ENCODE results near the gene ZBTB16.

Gene ZBTB16

GRCh38 chr11:114270531-114271270 lies 211.2 kb downstream of the ZBTB16 start:
- no peak for DNase-seq

- no peak for DNase-seq
Observed at GRCh38 chr11:114271316-114271715, 211.8 kb downstream of the ZBTB16 start.

- no peak for DNase-seq
Observed at GRCh38 chr11:114272311-114272710, 212.8 kb downstream of the ZBTB16 start.

DNA sequence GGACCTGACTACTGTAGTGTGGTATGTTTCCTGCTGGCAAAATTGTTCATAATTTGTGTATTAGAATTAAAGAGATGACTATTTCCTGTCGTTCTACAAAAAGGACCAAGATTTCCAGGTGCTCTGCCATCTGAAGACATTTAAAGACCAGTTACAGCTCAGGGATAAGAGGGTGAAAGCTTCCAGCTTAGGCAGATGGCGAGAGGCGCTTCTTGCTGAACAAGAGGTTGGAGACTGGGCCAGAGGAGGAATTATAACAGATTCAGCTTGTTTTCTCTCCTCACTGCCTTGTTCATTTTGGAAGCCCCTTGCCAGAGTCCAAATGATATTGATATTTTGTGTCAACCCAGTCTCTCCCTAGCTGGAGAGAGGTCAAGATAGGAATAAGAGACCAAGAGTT lies 213.6 kb downstream of the ZBTB16 start:
- DNase-seq: no peak

- DNase-seq: no peak
Observed at GRCh38 chr11:114273890-114274635, 214.6 kb downstream of the ZBTB16 start.

- no peak for DNase-seq
Observed at GRCh38 chr11:114274637-114275036, 215.1 kb downstream of the ZBTB16 start.

DNA sequence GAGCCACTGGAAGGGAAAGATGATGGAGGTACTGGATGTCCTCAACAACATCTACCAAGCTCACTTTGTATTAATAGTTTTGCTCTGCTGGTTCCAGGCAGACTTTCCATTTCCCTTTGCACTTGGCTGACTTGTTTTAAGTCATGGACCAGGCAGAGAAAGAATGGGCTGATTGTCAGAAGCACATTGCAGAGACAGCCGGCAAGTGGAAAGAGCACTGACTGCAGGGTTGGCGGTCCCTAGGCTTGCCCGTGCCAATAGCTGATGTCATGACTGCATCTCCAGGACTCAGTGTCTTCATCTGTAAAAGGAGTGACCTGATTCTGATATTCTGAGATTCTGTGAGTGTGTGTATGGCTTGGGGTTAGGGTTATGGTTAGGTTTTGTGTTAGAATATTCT lies 215.8 kb downstream of the ZBTB16 start:
- no peak for DNase-seq

DNA sequence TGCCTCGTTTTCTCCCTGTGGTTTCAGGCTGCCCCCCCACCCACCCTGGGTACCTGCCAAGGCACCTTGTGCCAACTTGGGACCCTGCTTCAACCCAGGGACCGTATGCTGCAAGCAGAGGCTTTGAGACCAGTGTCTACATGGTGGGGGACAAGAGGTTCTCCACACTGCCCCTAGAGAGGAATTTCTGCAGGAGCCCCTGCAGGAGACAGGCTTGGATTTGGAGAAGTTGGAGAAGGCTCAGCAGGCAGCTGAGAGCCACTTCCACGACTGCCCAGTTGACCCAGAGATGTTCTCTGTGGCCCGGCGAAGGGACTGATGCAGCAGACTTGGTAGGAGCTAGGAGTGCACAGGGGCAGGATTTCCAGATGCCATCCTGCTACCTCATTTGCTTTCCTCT lies 216.6 kb downstream of the ZBTB16 start:
- no peak for DNase-seq

DNA sequence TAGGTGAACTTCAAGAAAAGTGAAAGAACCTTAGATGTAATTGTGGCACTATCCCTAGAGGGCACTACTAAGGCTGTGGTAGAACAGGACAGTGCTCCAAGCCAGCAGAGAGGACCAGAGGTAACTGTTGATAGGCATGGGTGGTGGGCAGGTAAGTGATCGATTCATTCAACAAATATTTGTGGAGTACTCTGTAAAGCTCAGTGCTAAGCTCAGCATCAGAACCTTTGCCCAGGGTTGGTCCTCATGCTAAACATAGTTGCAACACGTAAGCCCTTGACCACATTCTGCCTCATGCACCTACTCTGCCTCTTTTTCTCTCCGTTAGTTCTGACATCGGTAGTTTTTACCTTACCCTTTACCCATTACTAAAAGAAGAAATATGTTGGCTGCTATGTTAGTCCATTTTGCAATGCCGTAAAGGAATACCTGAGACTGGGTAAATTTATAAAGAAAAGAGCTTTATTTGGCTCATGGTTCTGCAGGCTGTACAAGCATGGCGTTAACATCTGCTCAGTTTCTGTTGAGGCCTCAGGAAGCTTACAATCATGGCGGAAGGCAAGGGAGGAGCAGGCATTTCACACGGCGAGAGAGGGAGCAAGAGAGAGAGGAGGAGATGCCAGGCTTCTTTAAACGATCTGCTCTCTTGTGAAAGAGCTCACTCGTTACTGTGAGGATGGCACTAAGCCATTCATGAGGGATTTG lies 218.3 kb downstream of the ZBTB16 start:
- DNase-seq: no peak

DNA sequence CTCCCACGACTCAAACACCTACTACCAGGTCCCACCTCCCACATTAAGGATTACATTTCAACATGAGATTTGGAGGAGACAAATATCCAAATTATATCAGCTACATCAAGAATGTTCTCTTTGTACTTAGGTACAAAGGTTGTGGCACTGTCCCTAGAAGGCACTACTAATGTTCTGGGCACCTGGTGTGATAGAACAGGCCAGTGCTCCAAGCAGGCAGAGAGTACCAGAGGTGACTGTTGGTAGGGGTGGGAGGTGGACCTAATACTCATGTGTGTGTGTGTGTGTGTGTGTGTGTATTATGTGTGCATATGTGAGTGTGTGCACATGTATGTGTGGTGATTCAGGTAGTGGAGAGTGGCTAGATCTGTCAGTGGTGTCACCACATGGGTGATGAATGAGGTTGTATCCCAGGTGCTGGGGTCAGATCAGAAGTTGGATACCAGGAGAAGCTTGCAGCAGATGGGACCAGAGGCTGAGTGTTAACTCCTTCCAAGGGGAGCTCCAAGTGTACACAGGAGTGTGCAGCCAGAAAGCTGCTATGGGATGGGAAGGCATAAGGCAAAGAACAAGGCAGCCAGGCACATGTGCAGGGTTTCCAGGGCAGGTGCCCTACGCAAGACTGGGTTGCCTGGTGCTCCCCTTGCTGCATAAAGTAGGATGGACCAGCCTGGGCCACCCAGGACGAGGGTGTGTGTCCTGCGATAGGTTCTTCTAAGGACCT lies 219.0 kb downstream of the ZBTB16 start:
- no peak for DNase-seq

DNA sequence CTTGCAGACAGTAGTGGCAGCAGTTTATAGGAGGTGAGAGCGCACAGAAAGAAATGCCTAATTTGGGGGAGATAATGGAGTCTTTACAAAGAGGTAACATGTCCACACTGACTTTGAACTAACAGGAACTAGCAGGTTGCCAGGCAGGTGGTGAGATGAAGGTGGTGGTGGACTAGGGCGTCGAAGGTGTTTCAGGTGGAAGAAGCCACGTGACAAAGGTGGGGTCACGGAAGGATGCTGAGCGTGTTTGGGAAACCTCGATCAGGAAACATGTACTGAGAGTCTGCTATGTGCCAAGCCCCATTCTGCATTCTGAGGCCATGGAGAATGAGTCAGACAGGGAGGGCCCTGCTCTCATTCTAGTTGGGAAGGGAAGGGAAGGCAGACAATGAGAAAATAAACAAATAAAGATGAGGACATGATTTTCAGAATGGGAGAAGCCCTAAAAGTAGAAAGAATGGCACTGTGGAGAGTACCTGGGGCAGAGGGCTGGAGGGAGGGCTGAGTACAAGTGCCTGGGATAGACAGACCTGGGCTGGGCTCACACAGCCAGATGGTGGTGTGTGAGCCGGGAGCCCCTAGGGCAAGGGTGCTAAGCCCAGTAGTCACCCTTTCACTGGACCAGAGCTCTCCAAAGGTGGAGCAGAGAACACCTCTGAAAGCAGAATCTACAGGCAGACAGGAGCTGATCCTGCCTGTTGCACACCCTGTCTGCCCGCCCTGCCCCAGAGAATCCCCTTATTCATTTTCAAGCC lies 220.5 kb downstream of the ZBTB16 start:
- no peak for DNase-seq

DNA sequence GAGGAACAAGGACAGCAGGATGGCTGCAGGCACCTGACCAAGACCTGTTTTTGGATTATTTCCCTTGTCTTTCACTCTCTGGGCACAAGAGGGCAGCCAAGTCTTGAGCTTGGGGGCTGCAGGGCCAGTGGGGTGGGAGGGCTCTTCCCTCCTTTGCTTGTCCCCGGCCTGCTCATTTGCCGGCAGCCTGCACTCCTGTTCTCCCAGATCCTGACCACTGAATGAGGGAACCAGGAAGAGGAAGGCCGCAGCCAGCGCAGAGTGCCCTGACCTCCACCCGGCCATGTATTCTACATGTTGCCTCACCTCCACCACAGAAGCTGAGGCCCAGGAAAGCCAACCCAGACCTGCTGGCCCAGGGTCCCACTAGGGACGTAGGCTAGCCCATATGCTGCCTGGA lies 221.2 kb downstream of the ZBTB16 start:
- DNase-seq: no peak

- no peak for DNase-seq
Observed at GRCh38 chr11:114281388-114281956, 222.0 kb downstream of the ZBTB16 start.

DNA sequence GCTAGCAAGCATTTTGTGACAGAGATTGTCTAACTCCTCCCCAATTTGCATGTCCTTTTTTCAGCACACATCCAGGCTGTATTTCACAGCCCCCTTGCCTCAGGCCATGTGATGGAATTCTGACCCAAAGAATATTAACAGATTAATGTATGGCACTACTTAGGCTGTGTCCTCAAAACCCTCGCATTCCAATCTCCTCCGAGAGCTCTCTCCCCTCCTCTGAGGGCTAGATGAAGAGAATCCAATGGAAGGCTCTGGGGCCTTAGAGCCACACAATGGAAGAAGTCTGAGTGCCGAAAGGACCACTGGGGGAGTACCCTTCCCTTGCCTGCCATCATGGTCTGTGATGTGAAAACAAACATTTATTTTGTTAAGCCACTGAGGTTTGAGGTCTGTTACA lies 223.0 kb downstream of the ZBTB16 start:
- DNase-seq: no peak

DNA sequence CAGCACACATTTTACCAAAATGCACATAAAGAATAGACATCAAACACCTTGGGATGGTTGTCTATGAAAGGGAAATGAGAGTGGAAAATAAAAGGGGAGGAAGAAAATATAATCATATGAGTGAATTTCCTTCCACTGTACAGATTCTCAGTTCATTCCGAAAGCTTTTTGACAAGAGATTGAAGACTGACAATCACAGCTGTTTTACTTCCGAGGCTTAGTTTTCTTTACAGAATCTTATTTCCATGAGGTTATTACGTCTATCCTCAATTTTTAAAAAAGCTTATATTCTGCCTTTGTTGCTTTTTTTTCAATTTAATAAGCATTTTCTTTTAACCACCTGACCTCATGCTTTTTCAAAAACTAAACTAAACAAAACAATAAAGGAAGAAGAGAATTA lies 223.9 kb downstream of the ZBTB16 start:
- no peak for DNase-seq

GRCh38 chr11:114284021-114284420 lies 224.5 kb downstream of the ZBTB16 start:
- no peak for DNase-seq

GRCh38 chr11:114284914-114285313 lies 225.4 kb downstream of the ZBTB16 start:
- DNase-seq: no peak

DNA sequence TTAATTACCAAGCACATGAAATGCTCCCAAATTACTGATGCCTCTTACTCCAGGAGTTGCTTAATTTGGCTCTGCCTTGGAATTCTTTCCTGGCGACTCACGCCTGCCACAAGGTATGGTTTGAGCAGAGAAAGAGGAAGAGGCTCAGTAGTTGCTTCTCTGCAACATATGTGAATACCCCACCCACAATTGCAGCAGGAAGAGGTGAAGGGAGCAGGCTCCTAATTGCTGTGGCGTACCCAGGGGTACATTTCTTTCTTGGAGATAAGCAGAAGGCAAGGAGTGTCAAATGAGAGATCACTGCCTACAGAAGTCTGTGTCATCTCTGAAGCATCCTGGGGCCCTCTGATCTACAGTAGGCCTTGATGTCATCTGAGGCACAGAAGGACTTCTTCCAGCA lies 226.1 kb downstream of the ZBTB16 start:
- no peak for DNase-seq

GRCh38 chr11:114286229-114286628 lies 226.7 kb downstream of the ZBTB16 start:
- no peak for DNase-seq

DNA sequence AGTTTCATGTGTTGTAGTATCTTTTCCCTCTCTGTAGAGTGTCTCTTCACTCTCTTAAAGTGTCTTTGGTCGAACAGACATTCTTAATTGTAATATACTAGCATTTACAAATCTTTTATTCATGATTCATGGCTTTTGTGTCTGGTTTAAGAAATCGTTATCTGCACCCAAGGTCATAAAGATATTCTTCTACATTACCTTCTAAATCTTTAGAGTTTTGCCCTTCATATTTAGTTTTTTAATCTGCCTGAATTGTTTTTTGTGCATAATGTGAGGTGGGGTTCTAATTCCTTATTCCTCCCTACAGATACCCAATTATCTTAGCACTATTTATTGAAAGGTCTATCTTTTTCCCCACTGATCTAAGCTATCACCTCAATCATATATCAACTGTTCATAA lies 227.6 kb downstream of the ZBTB16 start:
- DNase-seq: no peak

DNA sequence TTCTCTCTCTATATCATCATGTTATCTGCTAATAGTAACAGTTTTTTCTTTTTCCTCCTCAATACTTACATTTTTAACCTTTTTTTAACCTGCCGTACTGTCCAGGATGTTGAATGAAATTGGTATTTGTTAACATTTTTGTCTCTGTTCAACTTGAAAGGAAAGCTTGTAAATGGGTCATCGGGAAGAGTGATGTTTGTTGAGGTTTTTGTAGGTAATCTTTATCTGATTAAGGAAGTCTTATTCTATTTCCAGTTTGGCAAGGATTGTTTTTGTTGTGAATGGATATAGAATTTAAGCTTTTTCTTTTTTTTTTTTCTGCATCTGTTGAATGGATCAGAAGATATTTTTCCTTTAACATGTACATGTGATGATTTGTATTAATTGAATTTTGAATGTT lies 228.6 kb downstream of the ZBTB16 start:
- no peak for DNase-seq

DNA sequence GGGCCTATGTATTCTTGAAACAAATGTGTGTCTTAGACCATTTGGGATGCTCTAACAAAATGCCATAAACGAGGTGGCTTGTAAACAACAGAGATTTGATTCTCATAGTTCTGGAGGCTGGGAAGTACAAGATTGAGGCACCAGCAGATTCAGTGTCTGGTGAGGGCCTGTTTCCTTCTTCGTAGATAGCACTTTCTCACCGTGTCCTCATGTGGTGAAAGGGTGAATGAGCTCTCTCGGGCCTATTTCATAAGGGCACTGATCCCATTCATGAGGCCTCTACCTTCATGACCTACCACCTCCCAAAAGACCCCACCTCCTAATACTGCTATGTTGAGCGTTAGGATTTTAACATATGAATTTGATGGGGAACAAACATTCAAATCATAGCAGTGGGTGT lies 230.3 kb downstream of the ZBTB16 start:
- no peak for DNase-seq

Measured in activated effector memory CD4-positive, alpha-beta T cell treated with Interleukin-2 at 50 U/mL for 16 hours (primary cell).